Upper lobe of right lung (tissue), 1 donor: ENCODE data around the gene GNG4. TPM values are rescaled to one million over a fixed set of nuclear protein-coding genes. Genes with fewer than 3 reads are reported as not detected.

Source experiments
- ATAC-seq: fragments of 200-7000 bp; cut with Tn5 transposase; one replicate; pipeline ENCODE4 v1.9.1; 2020; ENCODE audit warnings: mild to moderate bottlenecking, moderate library complexity
- DNase-seq: peaks from one replicate; pipeline ENCODE4 v3.0.0-alpha.2; 2020
- H3K27ac ChIP-seq: fragments of 200-600 bp; one replicate; pipeline ENCODE4 v1.8.0; 2022
- H3K27me3 ChIP-seq: fragments of 200-600 bp; one replicate; pipeline ENCODE4 v1.8.0; 2022; ENCODE audit warnings: mild to moderate bottlenecking
- H3K36me3 ChIP-seq: fragments of 200-600 bp; one replicate; pipeline ENCODE4 v1.8.0; 2022
- H3K4me1 ChIP-seq: fragments of 200-600 bp; one replicate; pipeline ENCODE4 v1.8.0; 2022
- H3K4me3 ChIP-seq: fragments of 200-600 bp; one replicate; pipeline ENCODE4 v1.8.0; 2022; ENCODE audit warnings: mild to moderate bottlenecking
- H3K9me3 ChIP-seq: fragments of 200-600 bp; one replicate; pipeline ENCODE4 v1.8.0; 2022
- intact Hi-C: fragments of 100-400 bp; cut with DNase I; formaldehyde crosslinking; loops from one replicate; pipeline ENCODE4 v1.11.0; 2022
- total RNA-seq: library from RNA; stranded (reverse); fragmentation: NEBNext Ultra II Directional; extraction: Animal tissue kit (Norgen Biotek cat#: 25700); gene quantifications from one replicate; pipeline ENCODE4 v1.2.1, GENCODE V29; 2021
- TF ChIP-seq, protein P1 (sequence below): fragments of 200-600 bp; IDR thresholded peaks from one replicate; pipeline ENCODE4 v1.8.0; 2022; ENCODE audit warnings: antibody characterized with exemption
- donor health status: DM: no; HTN: yes; CAD: no; lungs with severe emphysema.

Gene GNG4
- total RNA-seq, 1 donor from 2014 or later, result not detected

GRCh38 chr1:235657747-235658526, 8.4 kb upstream of the GNG4 start:
- ATAC-seq, result no peak
- no peaks in the 10 kb centered on the region for H3K4me1 ChIP-seq
- peaks cover 22% of the 10 kb centered on the region for H3K36me3 ChIP-seq
- no peak overlapping the region for H3K27ac ChIP-seq
- H3K27me3 ChIP-seq, result peaks cover 24% of the 10 kb centered on the region
- no peak overlapping the region for H3K4me3 ChIP-seq
- TF ChIP-seq, protein P1, sequence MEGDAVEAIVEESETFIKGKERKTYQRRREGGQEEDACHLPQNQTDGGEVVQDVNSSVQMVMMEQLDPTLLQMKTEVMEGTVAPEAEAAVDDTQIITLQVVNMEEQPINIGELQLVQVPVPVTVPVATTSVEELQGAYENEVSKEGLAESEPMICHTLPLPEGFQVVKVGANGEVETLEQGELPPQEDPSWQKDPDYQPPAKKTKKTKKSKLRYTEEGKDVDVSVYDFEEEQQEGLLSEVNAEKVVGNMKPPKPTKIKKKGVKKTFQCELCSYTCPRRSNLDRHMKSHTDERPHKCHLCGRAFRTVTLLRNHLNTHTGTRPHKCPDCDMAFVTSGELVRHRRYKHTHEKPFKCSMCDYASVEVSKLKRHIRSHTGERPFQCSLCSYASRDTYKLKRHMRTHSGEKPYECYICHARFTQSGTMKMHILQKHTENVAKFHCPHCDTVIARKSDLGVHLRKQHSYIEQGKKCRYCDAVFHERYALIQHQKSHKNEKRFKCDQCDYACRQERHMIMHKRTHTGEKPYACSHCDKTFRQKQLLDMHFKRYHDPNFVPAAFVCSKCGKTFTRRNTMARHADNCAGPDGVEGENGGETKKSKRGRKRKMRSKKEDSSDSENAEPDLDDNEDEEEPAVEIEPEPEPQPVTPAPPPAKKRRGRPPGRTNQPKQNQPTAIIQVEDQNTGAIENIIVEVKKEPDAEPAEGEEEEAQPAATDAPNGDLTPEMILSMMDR, result no peak
- DNase-seq, result no peak
- no peaks in the 10 kb centered on the region for H3K9me3 ChIP-seq
- intact Hi-C loops, result no loop called here

DNA sequence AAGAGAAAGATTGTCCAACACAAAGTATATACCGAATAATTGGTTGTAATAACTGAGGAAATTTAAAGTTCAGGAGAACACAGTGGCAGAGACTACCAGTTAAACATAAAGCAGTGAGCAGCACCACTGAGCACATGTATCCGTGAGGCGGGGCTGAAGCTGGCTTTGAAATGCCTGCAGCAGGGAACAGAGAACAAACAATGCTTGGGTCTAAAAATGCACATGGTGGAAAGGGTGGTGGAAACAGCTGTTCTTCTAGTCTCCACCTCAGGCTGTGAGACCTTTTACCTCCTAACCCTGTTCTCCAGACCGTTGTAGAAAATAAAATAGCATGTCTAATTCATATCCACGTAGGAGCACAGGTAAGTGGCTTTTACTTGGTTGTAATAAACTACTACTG, 7.7 kb upstream of the GNG4 start:
- TF ChIP-seq, protein P1, result no peak
- Histone ChIP-seq H3K9me3 (no peaks in the 10 kb centered on the region), H3K27ac (no peak overlapping the region), H3K27me3 (peaks cover 31% of the 10 kb centered on the region), H3K36me3 (peaks cover 15% of the 10 kb centered on the region), H3K4me1 (no peaks in the 10 kb centered on the region), H3K4me3 (no peak overlapping the region)
- intact Hi-C loops, result no loop called here
- DNase-seq, result no peak
- ATAC-seq, result no peak

- TF ChIP-seq, protein P1, result no peak
- DNase-seq, result no peak
- no peak for ATAC-seq
- Histone ChIP-seq H3K4me1 (peaks cover 12% of the 10 kb centered on the region), H3K4me3 (no peak overlapping the region), H3K27me3 (peaks cover 66% of the 10 kb centered on the region), H3K9me3 (no peaks in the 10 kb centered on the region), H3K36me3 (no peaks in the 10 kb centered on the region), H3K27ac (no peak overlapping the region)
- intact Hi-C loops, result no loop called here
Observed at GRCh38 chr1:235652364-235652763, 2.8 kb upstream of the GNG4 start.

DNA sequence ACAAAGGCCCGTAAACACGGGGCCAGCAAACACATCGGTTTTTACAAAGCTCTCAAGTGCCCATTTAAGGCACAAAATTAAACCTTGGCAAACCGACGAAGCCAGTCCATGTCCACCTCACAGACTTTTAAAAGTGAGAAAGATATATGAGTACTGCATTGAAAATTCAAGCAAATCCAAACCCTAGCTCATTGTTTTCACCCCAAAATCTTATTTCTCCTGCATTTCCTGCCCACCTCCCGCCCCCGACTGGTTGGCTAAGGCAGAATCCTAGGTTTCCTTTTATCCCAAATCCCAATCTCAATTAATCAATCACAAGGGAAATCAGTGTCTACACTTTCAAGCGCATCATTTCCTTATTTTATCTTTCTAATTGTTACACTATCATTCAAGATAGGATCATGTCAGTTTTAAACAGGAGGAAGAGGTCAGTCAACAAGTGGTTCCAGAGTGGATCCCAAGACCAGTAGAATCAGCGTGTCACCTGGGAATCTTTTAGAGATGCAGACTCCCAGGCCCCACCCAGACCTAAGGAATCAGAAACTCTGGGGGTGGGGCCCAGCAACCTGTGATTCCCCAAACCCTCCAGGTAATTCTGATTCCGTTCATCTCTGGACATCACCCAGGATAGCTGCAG, 1.7 kb upstream of the GNG4 start:
- peaks cover 12% of the 10 kb centered on the region for H3K4me1 ChIP-seq
- peaks cover 74% of the 10 kb centered on the region for H3K27me3 ChIP-seq
- no peak overlapping the region for H3K4me3 ChIP-seq
- DNase-seq (no peak), ATAC-seq (no peak)
- no peaks in the 10 kb centered on the region for H3K9me3 ChIP-seq
- TF ChIP-seq, protein P1, result no peak
- no peaks in the 10 kb centered on the region for H3K36me3 ChIP-seq
- intact Hi-C loops, result no loop called here
- no peak overlapping the region for H3K27ac ChIP-seq

GRCh38 chr1:235650341-235651169, 971 bp upstream of the GNG4 start:
- no peaks in the 10 kb centered on the region for H3K36me3 ChIP-seq
- peak overlapping the region; percentile 9 for H3K4me3 ChIP-seq
- no peaks in the 10 kb centered on the region for H3K9me3 ChIP-seq
- peaks cover 12% of the 10 kb centered on the region for H3K4me1 ChIP-seq
- peaks cover 75% of the 10 kb centered on the region for H3K27me3 ChIP-seq
- ATAC-seq (peak; percentile 30), DNase-seq (no peak)
- intact Hi-C loops, result no loop called here
- H3K27ac ChIP-seq, result no peak overlapping the region
- TF ChIP-seq, protein P1, result no peak
